Stomach (tissue), 9 donors: ENCODE data around the gene FCAR. TPM values are rescaled to one million over a fixed set of nuclear protein-coding genes. Genes with fewer than 3 reads are reported as not detected.
"Not testable (repeated sequence)": the region's sequence is repeated elsewhere in the genome, so short reads cannot be mapped to it uniquely, and the experiment has no call there.

Experiments
- DNase-seq, 2 donors: peaks; one replicate each; pipeline versions ENCODE4 v3.0.0 to v3.0.0-alpha.2; 2013 to 2019
- H3K27ac ChIP-seq, 5 donors: fragments of 200-600 bp in 4 of 5; sonication (generic) in 4 of 5; one replicate each; pipeline ENCODE4 v1.5.1; 2013 to 2019; ENCODE audit warnings: mild to moderate bottlenecking in 1 of 5, moderate library complexity in 1 of 5
- H3K27me3 ChIP-seq, 3 donors: fragments of 200-600 bp; sonication (generic); one replicate each; pipeline ENCODE4 v1.5.1; 2017 to 2019; ENCODE audit warnings: mixed run types in 1 of 3
- H3K36me3 ChIP-seq, 4 donors: fragments of 200-600 bp; sonication (generic); 1 replicate in 3 of 4; 2 replicates in 1 of 4; pipeline ENCODE4 v1.5.1; 2016 to 2019
- H3K4me1 ChIP-seq, 4 donors: fragments of 200-600 bp; sonication (generic); one replicate each; pipeline ENCODE4 v1.5.1; 2016 to 2019
- H3K4me3 ChIP-seq, 4 donors: fragments of 200-600 bp; sonication (generic) in 3 of 4; one replicate each; pipeline ENCODE4 v1.5.1; 2016 to 2019; ENCODE audit warnings: mild to moderate bottlenecking in 1 of 4
- H3K9me3 ChIP-seq, 4 donors: fragments of 200-600 bp; sonication (generic); one replicate each; pipeline ENCODE4 v1.5.1; 2016 to 2019
- CTCF ChIP-seq, 7 experiments: fragments of 450-650 bp in 4 of 7; fragments of 200-600 bp in 3 of 7; sonication (generic) in 3 of 7; IDR thresholded peaks; one replicate each; pipeline ENCODE4 v1.5.1; 2016 to 2019; ENCODE audit warnings: antibody characterized with exemption in 7 of 7, control low read depth in 2 of 7, mild to moderate bottlenecking in 1 of 7
- EP300 ChIP-seq: sonication (generic); formaldehyde crosslinking; IDR thresholded peaks from one replicate; pipeline ENCODE4 v1.6.1; 2017; ENCODE audit warnings: antibody characterized with exemption
- POLR2A ChIP-seq, 4 donors: fragments of 450-650 bp; IDR thresholded peaks; one replicate each; pipeline ENCODE4 v1.6.1; 2016; ENCODE audit warnings: antibody characterized with exemption in 4 of 4, control low read depth in 2 of 4, mild to moderate bottlenecking in 1 of 4, moderate library complexity in 1 of 4
- POLR2AphosphoS5 ChIP-seq, 3 donors: sonication (generic); formaldehyde crosslinking; IDR thresholded peaks; one replicate each; pipeline ENCODE4 v1.6.1; 2016; ENCODE audit warnings: antibody characterized with exemption in 3 of 3
- WGBS, 5 donors: extraction: QIAGEN DNeasy Blood & Tissue Kit in 3 of 5; methylation state at CpG; one replicate each; pipeline versions ENCODE4 v1.1.5 to v1.1.7; 2013 to 2018; 5-methylcytosine and 5-hydroxymethylcytosine counted together
- intact Hi-C: fragments of 100-400 bp; cut with DNase I; formaldehyde crosslinking; loops from one replicate; pipeline ENCODE4 v1.15.1; 2023; ENCODE audit warnings: low total_unique reads
- polyA plus RNA-seq, 3 donors: library from polyadenylated mRNA; stranded (reverse); fragments of 200-250 nt; gene quantifications; one replicate each; pipeline ENCODE4 v1.2.3, GENCODE V29; 2013
- small RNA-seq, 4 donors: library from RNA; depleted of rRNA; stranded (forward); fragments of <200 nt; gene quantifications; one replicate each; pipeline ENCODE3, GENCODE V24; 2016
- total RNA-seq, 5 donors: library from RNA; depleted of rRNA; stranded (reverse); fragments of >200 nt; gene quantifications; one replicate each; pipeline versions ENCODE4 v1.1.0 to v1.2.3, GENCODE V29; 2014 to 2016
- donor health status: healthy with polysubstance abuse.
- donor health status: Bipolar disorder and iron deficiency.
- donor health status: healthy.

Gene FCAR
- total and polyA plus RNA-seq, 8 donors, result 0.15 to 2.2 (median 1.3) TPM; not detected in 5

- intact Hi-C loops, result no loop called here
- TF ChIP-seq POLR2A (IDR thresholded peaks at IDR 0.05) (no peak), EP300 (no peak), POLR2AphosphoS5 (IDR thresholded peaks at IDR 0.05) (no peak)
- Histone ChIP-seq H3K27ac (no peak overlapping the region), H3K4me1 (no peaks in the 10 kb centered on the region), H3K9me3 (peaks cover 7 to 30% (median 15%) of the 10 kb centered on the region in 4 donors), H3K36me3 (no peaks in the 10 kb centered on the region), H3K4me3 (no peak overlapping the region), H3K27me3 (no peaks in the 10 kb centered on the region)
- DNase-seq, result no peak
- 84 to 97% (median 92%) methylated on average over 2 of the region's 2 CpGs for WGBS, 5 donors
Measured at GRCh38 chr19:54928299-54928698, 54.3 kb downstream of the FCAR start.

DNA sequence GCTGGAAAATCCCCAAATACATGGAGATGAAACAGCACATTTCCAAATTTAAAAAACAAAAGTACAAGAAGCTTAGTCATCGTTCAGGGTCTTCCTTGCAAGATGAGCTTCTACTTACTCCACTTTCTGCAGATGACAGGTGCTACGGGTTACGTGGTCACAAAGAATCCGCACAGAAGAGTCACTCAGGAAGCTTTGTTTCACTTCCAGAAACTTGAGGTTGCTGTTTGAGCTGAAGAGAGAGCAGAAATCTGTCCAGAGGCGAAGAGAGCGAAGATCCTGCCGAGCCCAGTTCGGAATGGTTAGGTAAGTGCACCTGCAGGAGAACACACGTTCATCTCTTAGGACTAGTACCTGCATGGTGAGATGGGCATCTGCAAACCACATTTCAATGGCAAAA is 63.9 kb downstream of the FCAR start:
- no peak for DNase-seq
- TF ChIP-seq EP300 (no peak), POLR2AphosphoS5 (IDR thresholded peaks at IDR 0.05) (no peak), POLR2A (IDR thresholded peaks at IDR 0.05) (no peak), CTCF (IDR thresholded peaks at IDR 0.05) (no peak)
- no peaks in the 10 kb centered on the region for H3K4me1 ChIP-seq
- no peaks in the 10 kb centered on the region for H3K36me3 ChIP-seq
- intact Hi-C loops, result no loop called here
- WGBS, 5 donors, result 64 to 78% (median 73%) methylated on average over 9 of the region's 9 CpGs
- no peak overlapping the region for H3K4me3 ChIP-seq
- no peaks in the 10 kb centered on the region for H3K9me3 ChIP-seq
- no peak overlapping the region for H3K27ac ChIP-seq
- H3K27me3 ChIP-seq, result peaks cover 0 to 15% (median 0%) of the 10 kb centered on the region in 3 donors

DNA sequence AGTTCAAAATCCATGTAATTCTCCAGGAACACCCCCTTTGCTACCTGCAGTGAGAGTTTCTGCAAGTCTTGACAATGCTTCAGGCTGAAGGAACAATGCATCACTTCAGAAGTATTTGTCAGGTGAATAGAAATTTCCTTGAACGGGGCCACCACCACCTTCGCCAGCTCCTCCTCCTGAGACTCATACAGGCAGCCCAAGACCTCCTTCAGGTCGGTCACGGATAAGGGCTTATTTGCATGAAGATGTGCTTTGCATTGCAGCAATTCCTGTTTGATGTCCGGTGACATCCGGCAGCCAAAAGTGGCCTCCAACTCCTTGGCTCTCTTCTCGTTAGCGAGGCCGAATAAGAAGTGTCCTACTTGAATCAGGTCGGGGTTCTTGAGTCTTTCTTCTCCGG is 64.9 kb downstream of the FCAR start:
- no peak for TF ChIP-seq POLR2A (IDR thresholded peaks at IDR 0.05)
- TF ChIP-seq CTCF (IDR thresholded peaks at IDR 0.05), result no peak
- no peak for TF ChIP-seq POLR2AphosphoS5 (IDR thresholded peaks at IDR 0.05)
- TF ChIP-seq EP300, result no peak
- Histone ChIP-seq H3K4me1 (no peaks in the 10 kb centered on the region), H3K27me3 (peaks cover 0 to 15% (median 0%) of the 10 kb centered on the region in 3 donors), H3K9me3 (no peaks in the 10 kb centered on the region), H3K36me3 (no peaks in the 10 kb centered on the region), H3K4me3 (no peak overlapping the region), H3K27ac (no peak overlapping the region)
- 73 to 76% (median 75%) methylated on average over 11 of the region's 11 CpGs for WGBS, 5 donors
- intact Hi-C loops, result no loop called here
- no peak for DNase-seq

DNA sequence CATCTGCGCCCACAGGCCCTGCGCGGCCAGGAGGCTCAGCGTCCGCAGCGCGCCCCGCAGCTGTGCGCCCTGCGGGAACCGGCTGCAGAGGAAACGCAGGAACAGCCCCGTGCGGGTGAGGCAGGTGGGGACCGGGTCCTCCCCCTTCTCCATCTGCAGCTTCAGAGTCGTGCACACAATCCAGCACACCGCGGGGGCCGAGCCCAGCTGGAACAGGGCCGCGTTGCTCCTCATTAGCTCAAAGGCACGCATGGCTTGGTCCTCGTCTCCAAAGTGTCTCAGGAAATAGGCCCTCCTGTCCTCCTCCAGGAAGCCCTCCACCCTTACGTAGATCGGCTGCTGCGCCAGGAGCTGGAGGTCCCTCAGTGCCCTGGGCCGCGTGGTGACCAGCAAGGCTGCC is 65.5 kb downstream of the FCAR start:
- DNase-seq, intact Hi-C loops, H3K9me3 ChIP-seq, H3K27ac ChIP-seq, H3K36me3 ChIP-seq, H3K4me3 ChIP-seq, H3K4me1 ChIP-seq: not testable (repeated sequence)
- 68 to 75% (median 70%) methylated on average over 5 to 20 of the region's 28 CpGs for WGBS, 5 donors
- peaks cover 0 to 15% (median 0%) of the 10 kb centered on the region in 3 donors for H3K27me3 ChIP-seq

Small RNAs within 50 kb of the gene (small RNA-seq; reads per million reads assigned to genes)
- 0 reads per million in 4 donors for gene RNU6-222P

Other genes starting within 250 kb of the FCAR start
- 10 to 100 TPM in 1 of 5 donors, 1 to 10 TPM in 2, under 1 TPM in 1, not detected in 1; 0.37 to 50.8 (median 2.7) TPM for gene LILRB1, start 243.8 kb upstream of the FCAR start, total RNA-seq
- gene LILRB1, start 243.8 kb upstream of the FCAR start, polyA plus RNA-seq, result 1 to 10 TPM in 2 of 3 donors, under 1 TPM in 1; 0.63 to 2.0 (median 1.2) TPM
- gene LILRB4, start 211.2 kb upstream of the FCAR start, total RNA-seq, result 10 to 100 TPM in 1 of 5 donors, under 1 TPM in 2, not detected in 2; 0.73 to 12.2 (median 0.87) TPM
- gene LILRB4, start 211.2 kb upstream of the FCAR start, polyA plus RNA-seq, result 1 to 10 TPM in 1 of 3 donors, under 1 TPM in 2; 0.61 to 1.8 (median 0.95) TPM
- gene KIR3DL3, start 149.8 kb upstream of the FCAR start, total RNA-seq, result not detected
- not detected for gene KIR3DL3, start 149.8 kb upstream of the FCAR start, polyA plus RNA-seq
- not detected for gene KIR2DL3, start 135.7 kb upstream of the FCAR start, total RNA-seq
- gene KIR2DL3, start 135.7 kb upstream of the FCAR start, polyA plus RNA-seq, result not detected
- not detected for gene KIR2DL1, start 104.4 kb upstream of the FCAR start, total RNA-seq
- not detected for gene KIR2DL1, start 104.4 kb upstream of the FCAR start, polyA plus RNA-seq
- under 1 TPM in 1 of 5 donors, not detected in 4; 0.87 TPM for gene KIR2DL4, start 70.6 kb upstream of the FCAR start, total RNA-seq
- under 1 TPM in 1 of 3 donors, not detected in 2; 0.18 TPM for gene KIR2DL4, start 70.6 kb upstream of the FCAR start, polyA plus RNA-seq
- gene KIR3DL1, start 57.8 kb upstream of the FCAR start, total RNA-seq, result not detected
- gene KIR3DL1, start 57.8 kb upstream of the FCAR start, polyA plus RNA-seq, result not detected
- gene KIR2DS4, start 41.6 kb upstream of the FCAR start, total RNA-seq, result not detected
- not detected for gene KIR2DS4, start 41.6 kb upstream of the FCAR start, polyA plus RNA-seq
- not detected for gene KIR3DL2, start 23.8 kb upstream of the FCAR start, total RNA-seq
- gene KIR3DL2, start 23.8 kb upstream of the FCAR start, polyA plus RNA-seq, result not detected
- 1 to 10 TPM in 1 of 5 donors, not detected in 4; 1.1 TPM for gene NCR1, start 31.9 kb downstream of the FCAR start, total RNA-seq
- gene NCR1, start 31.9 kb downstream of the FCAR start, polyA plus RNA-seq, result under 1 TPM in 1 of 3 donors, not detected in 2; 0.92 TPM
- gene NLRP7, start 73.3 kb downstream of the FCAR start, total RNA-seq, result not detected
- not detected for gene NLRP7, start 73.3 kb downstream of the FCAR start, polyA plus RNA-seq
- 10 to 100 TPM in 4 of 5 donors, 1 to 10 TPM in 1; 9.4 to 23.5 (median 15.6) TPM for gene NLRP2, start 92.1 kb downstream of the FCAR start, total RNA-seq
- gene NLRP2, start 92.1 kb downstream of the FCAR start, polyA plus RNA-seq, result 10 to 100 TPM in 1 of 3 donors, 1 to 10 TPM in 2; 2.1 to 11.8 (median 4.8) TPM
- 1 to 10 TPM in 1 of 5 donors, not detected in 4; 3.5 TPM for gene GP6, start 164.0 kb downstream of the FCAR start, total RNA-seq
- gene GP6, start 164.0 kb downstream of the FCAR start, polyA plus RNA-seq, result under 1 TPM in 1 of 3 donors, not detected in 2; 0.43 TPM
- 100 to 1,000 TPM in 1 of 5 donors, 10 to 100 TPM in 4; 20.6 to 124 (median 28.8) TPM for gene RDH13, start 188.9 kb downstream of the FCAR start, total RNA-seq
- 10 to 100 TPM; 13.1 to 22.0 (median 20.3) TPM for gene RDH13, start 188.9 kb downstream of the FCAR start, polyA plus RNA-seq
- 100 to 1,000 TPM in 3 of 5 donors, 10 to 100 TPM in 2; 32.3 to 303 (median 114) TPM for gene EPS8L1, start 201.6 kb downstream of the FCAR start, total RNA-seq
- 100 to 1,000 TPM in 1 of 3 donors, 10 to 100 TPM in 2; 82.3 to 320 (median 87.5) TPM for gene EPS8L1, start 201.6 kb downstream of the FCAR start, polyA plus RNA-seq
- 100 to 1,000 TPM in 4 of 5 donors, 10 to 100 TPM in 1; 52.7 to 261 (median 167) TPM for gene PPP1R12C, start 243.4 kb downstream of the FCAR start, total RNA-seq
- gene PPP1R12C, start 243.4 kb downstream of the FCAR start, polyA plus RNA-seq, result 100 to 1,000 TPM in 1 of 3 donors, 10 to 100 TPM in 2; 77.0 to 136 (median 82.6) TPM